GM13977 (cell line): ENCODE results near the gene NRXN2.

Experiments used
- DNase-seq: peaks from one replicate; pipeline ENCODE4 v3.0.0; 2012; ENCODE audit warnings: low spot score
- in situ Hi-C: fragments of 300-500 bp; cut with MboI; formaldehyde crosslinking; loops from one replicate; pipeline ENCODE4 v1.12.0; 2022; ENCODE audit warnings: low sequenced_read_pairs, low pct_unique_long_range_greater_than_20kb, mixed read lengths, inconsistent platforms; ENCODE audit not compliant: unreplicated experiment
- TF ChIP-seq, protein P1 (sequence below): IDR thresholded peaks from 2 replicates; pipeline ENCODE4 v1.5.1; 2012; ENCODE audit warnings: mild to moderate bottlenecking, control low read depth; ENCODE audit not compliant: insufficient read depth; ENCODE audit errors: extremely low read depth, missing control alignments

NRXN2 gene

DNA sequence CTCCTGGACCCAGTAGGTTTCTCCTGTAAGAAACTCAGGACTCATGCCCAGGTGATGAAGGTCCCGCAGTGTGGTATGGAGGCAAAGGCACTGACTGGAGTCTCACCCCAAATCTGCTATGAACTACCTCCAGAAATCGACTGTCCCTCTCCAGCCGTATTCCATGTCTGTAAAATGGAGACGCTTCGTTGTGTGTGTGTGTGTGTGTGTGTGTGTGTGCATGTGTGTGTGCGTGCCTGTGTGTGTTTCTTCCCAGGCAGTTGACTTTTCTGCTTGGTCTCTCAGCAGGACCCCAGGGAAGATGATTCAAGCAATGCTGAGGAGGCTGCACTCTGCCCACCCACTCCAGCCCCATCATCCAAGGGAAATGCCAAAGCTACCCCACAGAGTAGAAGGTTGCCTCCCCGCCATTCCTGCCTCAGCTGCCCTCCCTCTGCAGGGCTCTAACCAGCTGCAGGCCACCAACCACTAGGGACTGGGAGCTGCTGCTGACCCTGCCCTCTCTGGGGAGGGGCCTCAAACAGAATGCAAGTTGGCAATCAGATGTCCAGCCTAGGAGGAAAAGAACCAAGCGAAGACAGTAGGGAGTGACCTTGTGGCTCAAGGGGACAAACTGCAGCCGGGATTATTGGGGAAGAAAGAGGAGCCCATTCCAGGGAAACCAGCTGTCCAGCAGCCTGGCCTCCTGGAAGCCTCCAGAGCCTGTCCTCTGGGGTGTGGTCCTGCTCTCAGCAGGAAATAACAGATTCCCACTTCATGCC lies 75.8 kb downstream of the NRXN2 start:
- in situ Hi-C loops = no loop called here
- TF ChIP-seq, protein P1, sequence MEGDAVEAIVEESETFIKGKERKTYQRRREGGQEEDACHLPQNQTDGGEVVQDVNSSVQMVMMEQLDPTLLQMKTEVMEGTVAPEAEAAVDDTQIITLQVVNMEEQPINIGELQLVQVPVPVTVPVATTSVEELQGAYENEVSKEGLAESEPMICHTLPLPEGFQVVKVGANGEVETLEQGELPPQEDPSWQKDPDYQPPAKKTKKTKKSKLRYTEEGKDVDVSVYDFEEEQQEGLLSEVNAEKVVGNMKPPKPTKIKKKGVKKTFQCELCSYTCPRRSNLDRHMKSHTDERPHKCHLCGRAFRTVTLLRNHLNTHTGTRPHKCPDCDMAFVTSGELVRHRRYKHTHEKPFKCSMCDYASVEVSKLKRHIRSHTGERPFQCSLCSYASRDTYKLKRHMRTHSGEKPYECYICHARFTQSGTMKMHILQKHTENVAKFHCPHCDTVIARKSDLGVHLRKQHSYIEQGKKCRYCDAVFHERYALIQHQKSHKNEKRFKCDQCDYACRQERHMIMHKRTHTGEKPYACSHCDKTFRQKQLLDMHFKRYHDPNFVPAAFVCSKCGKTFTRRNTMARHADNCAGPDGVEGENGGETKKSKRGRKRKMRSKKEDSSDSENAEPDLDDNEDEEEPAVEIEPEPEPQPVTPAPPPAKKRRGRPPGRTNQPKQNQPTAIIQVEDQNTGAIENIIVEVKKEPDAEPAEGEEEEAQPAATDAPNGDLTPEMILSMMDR = no peak
- no peak for DNase-seq

GRCh38 chr11:64644647-64645275 lies 78.2 kb downstream of the NRXN2 start:
- TF ChIP-seq, protein P1 = peak; percentile 22
- no peak for DNase-seq
- in situ Hi-C loops = no loop called here

DNA sequence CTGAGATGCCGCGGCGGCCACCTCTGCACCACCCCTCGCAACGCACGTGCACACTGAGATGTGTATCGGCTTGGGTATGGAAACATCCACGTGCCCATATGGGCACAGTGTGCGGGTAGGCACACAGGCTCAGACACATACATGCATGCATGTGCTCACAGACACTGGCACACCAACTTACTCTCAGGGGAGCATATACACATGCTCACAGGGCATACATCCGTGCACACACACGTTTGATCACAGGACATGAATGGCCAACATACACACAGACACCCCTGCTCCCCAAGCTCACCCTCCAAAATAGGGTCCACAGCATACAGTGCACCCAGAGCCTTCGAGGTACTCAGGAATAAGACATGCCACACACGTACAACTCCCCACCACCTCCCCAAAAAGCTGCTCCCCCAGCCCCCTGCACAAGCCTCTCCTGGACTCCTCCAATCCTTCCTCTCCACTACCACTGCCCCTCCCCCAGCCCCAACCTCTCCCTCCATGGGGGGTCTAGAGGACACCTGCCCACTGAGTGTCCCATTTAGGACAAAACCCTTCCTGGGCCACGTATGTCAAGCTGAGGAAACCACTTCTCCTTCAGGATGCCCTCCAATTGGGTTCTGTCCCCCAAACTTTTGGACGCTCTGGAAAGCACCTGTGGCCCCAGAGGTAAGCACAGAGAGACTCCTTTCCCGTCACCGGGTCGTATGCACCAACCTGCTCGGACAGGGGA lies 78.9 kb downstream of the NRXN2 start:
- in situ Hi-C loops = no loop called here
- peak; percentile 40 for DNase-seq

DNA sequence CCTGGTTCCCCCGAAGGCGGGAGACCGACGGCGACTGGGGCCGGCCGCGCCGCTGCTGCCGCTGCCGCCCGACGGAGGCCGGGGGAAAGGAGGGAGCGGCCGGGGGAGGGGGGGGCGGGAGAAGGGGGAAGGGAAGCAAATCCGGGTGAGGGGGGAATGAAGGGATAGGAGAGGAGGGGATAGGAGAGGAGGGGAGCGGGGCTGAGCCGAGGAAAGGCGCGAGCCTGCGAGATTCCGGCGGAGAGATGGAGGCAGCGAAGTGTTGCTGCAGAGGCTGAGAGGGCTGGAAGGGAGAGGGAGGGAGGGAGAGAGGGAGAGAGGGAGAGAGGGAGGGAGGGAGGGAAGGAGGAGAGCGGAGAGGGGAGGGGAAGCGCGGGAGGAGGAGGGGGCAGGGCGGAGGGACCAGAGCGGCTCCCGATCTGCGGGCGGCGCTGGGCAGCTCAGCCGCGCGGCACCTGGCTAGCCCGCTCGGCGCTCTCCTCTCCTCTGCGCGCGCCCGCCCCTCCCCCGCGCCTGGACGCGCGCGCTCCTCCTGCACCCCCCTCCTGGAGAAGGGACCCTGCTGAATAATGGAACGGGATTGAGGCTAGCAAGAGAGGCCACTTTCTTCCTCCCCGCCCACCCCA lies 79.6 kb downstream of the NRXN2 start:
- peak; percentile 49 for DNase-seq
- in situ Hi-C loops = no loop called here
- TF ChIP-seq, protein P1 = no peak

More for the DNA sequence above, 78.9 kb downstream of the NRXN2 start:
- TF ChIP-seq, protein P1 = no peak

- in situ Hi-C loops = no loop called here
- TF ChIP-seq, protein P1 = no peak
- DNase-seq = no peak
Measured at GRCh38 chr11:64642871-64643255, 80.1 kb downstream of the NRXN2 start.

DNA sequence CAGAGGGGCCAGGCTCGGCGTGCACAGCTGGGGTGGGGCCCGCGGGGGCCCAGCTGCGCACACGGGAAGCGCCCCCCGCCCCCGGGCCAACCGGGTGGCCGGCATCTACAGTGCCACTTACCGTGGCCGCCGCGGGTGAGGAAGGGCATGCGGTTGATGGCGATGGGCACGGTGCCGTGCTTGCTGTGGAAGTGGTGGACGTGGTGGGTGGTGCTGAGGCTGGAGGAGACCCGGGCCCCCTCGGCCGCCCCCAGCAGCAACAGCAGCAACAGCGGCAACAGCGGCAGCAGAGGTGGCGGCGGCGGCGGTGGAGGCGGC lies 80.6 kb downstream of the NRXN2 start:
- TF ChIP-seq, protein P1 = no peak
- in situ Hi-C loops = no loop called here

More for the DNA sequence above, 80.6 kb downstream of the NRXN2 start:
- DNase-seq = no peak
